Ishikawa (cell line): ENCODE measurements around the gene VIM.

ENCODE experiments used
- CEBPB ChIP-seq: IDR thresholded peaks from 2 replicates; pipeline ENCODE4 v1.6.1; 2012
- CREB1 ChIP-seq: IDR thresholded peaks from 2 replicates; pipeline ENCODE4 v1.6.1; 2012; ENCODE audit warnings: low read depth
- EGR1 ChIP-seq: IDR thresholded peaks from 2 replicates; pipeline ENCODE4 v1.6.1; 2012
- EP300 ChIP-seq: IDR thresholded peaks from 2 replicates; pipeline ENCODE4 v1.6.1; 2012; ENCODE audit warnings: borderline replicate concordance
- FOXM1 ChIP-seq: IDR thresholded peaks from 2 replicates; pipeline ENCODE4 v1.6.1; 2012; ENCODE audit warnings: low read depth, borderline replicate concordance
- MAX ChIP-seq: IDR thresholded peaks from 2 replicates; pipeline ENCODE4 v1.6.1; 2012
- NFIC ChIP-seq: IDR thresholded peaks from 2 replicates; pipeline ENCODE4 v1.6.1; 2012
- RAD21 ChIP-seq: IDR thresholded peaks from 2 replicates; pipeline ENCODE4 v1.6.1; 2012; ENCODE audit warnings: low read depth
- REST ChIP-seq: IDR thresholded peaks from 2 replicates; pipeline ENCODE4 v1.6.1; 2012; ENCODE audit warnings: low read depth, mild to moderate bottlenecking
- TAF1 ChIP-seq: IDR thresholded peaks from 2 replicates; pipeline ENCODE4 v1.6.1; 2012; ENCODE audit warnings: low read depth, mild to moderate bottlenecking
- TCF12 ChIP-seq: IDR thresholded peaks from 2 replicates; pipeline ENCODE4 v1.6.1; 2012; ENCODE audit warnings: low read depth
- TEAD4 ChIP-seq: IDR thresholded peaks from 2 replicates; pipeline ENCODE4 v1.6.1; 2012
- USF1 ChIP-seq: IDR thresholded peaks from 2 replicates; pipeline ENCODE4 v1.6.1; 2012
- YY1 ChIP-seq: IDR thresholded peaks from 2 replicates; pipeline ENCODE4 v1.6.1; 2012; ENCODE audit warnings: low read depth
- ZBTB7A ChIP-seq: IDR thresholded peaks from 2 replicates; pipeline ENCODE4 v1.6.1; 2012; ENCODE audit warnings: low read depth

The VIM gene

GRCh38 chr10:17208476-17208875 lies 19.6 kb upstream of the VIM start:
- no peak for TF ChIP-seq RAD21
- no peak for TF ChIP-seq CREB1
- no peak for TF ChIP-seq USF1
- no peak for TF ChIP-seq TCF12
- TF ChIP-seq EP300 = no peak
- no peak for TF ChIP-seq ZBTB7A

- no peak for TF ChIP-seq FOXM1
- no peak for TF ChIP-seq TEAD4
- TF ChIP-seq CREB1 = no peak
- TF ChIP-seq TAF1 = no peak
- TF ChIP-seq ZBTB7A = no peak
- no peak for TF ChIP-seq NFIC
- no peak for TF ChIP-seq EGR1
- no peak for TF ChIP-seq MAX
Measured at GRCh38 chr10:17209302-17209701, 18.7 kb upstream of the VIM start.

- TF ChIP-seq FOXM1 (no peak), USF1 (no peak), NFIC (no peak), TCF12 (no peak), EGR1 (no peak), CEBPB (no peak), TEAD4 (no peak), REST (no peak), RAD21 (no peak), MAX (no peak), YY1 (no peak), CREB1 (no peak), ZBTB7A (no peak), EP300 (no peak)
Measured at GRCh38 chr10:17209881-17210280, 18.2 kb upstream of the VIM start.

GRCh38 chr10:17210361-17210760 lies 17.7 kb upstream of the VIM start:
- TF ChIP-seq CEBPB = no peak
- no peak for TF ChIP-seq TAF1
- no peak for TF ChIP-seq NFIC
- no peak for TF ChIP-seq FOXM1
- no peak for TF ChIP-seq EGR1
- TF ChIP-seq ZBTB7A = no peak
- TF ChIP-seq TCF12 = no peak
- no peak for TF ChIP-seq USF1
- no peak for TF ChIP-seq YY1
- no peak for TF ChIP-seq TEAD4
- no peak for TF ChIP-seq RAD21
- TF ChIP-seq REST = no peak

GRCh38 chr10:17212802-17213221 lies 15.2 kb upstream of the VIM start:
- no peak for TF ChIP-seq NFIC
- TF ChIP-seq EP300 = no peak
- TF ChIP-seq TEAD4 = no peak
- TF ChIP-seq ZBTB7A = no peak
- TF ChIP-seq USF1 = no peak
- no peak for TF ChIP-seq TAF1
- no peak for TF ChIP-seq CEBPB
- TF ChIP-seq MAX = no peak
- TF ChIP-seq REST = no peak
